H1 (cell line): ENCODE data around the gene PRDM1. TPM values are rescaled to one million over a fixed set of nuclear protein-coding genes. Genes with fewer than 3 reads are reported as not detected.

Experiments used
- CTCF ChIA-PET: fragments of 300-600 bp; sonication (Branson Sonifier 250); formaldehyde crosslinking; loops from one replicate; lab custom pipeline; 2021; ENCODE audit not compliant: partially characterized antibody; lab: Charles Lee
- POLR2A ChIA-PET: fragments of 300-600 bp; sonication (Branson Sonifier 250); formaldehyde crosslinking; loops from one replicate; lab custom pipeline; 2021; ENCODE audit warnings: inconsistent platforms; ENCODE audit not compliant: partially characterized antibody; lab: Charles Lee
- DNase-seq, 2 experiments: peaks; one replicate each; pipeline versions ENCODE4 v3.0.0 to v3.0.0-alpha.2; 2010 to 2022; ENCODE audit warnings: low spot score in 2 of 2, low read depth in 1 of 2, mixed read lengths in 1 of 2
- FAIRE-seq: peaks from 2 replicates; lab custom pipeline; 2011; peaks lifted over from hg19 to GRCh38; lab: Jason Lieb, UNC
- H2AFZ ChIP-seq: 2 replicates; pipeline ENCODE4 v1.8.1; 2012; ENCODE audit warnings: low read length, inconsistent platforms
- H2AK5ac ChIP-seq: 2 replicates; pipeline ENCODE4 v1.6.1; 2013; ENCODE audit warnings: low read depth, low read length
- H2BK120ac ChIP-seq: replicated peaks from 2 replicates; pipeline ENCODE3; 2013; ENCODE audit warnings: low read depth, low read length, inconsistent platforms
- H2BK12ac ChIP-seq: 2 replicates; pipeline ENCODE4 v1.6.1; 2013; ENCODE audit warnings: low read depth, low read length
- H2BK15ac ChIP-seq: 2 replicates; pipeline ENCODE4 v1.6.1; 2013; ENCODE audit warnings: low read length
- H2BK20ac ChIP-seq: 2 replicates; pipeline ENCODE4 v1.6.1; 2013; ENCODE audit warnings: low read length
- H2BK5ac ChIP-seq: 2 replicates; pipeline ENCODE4 v1.6.1; 2013; ENCODE audit warnings: low read depth, low read length
- H3K14ac ChIP-seq: 2 replicates; pipeline ENCODE4 v1.6.1; 2013; ENCODE audit warnings: inconsistent platforms; ENCODE audit not compliant: insufficient read length
- H3K18ac ChIP-seq: 2 replicates; pipeline ENCODE4 v1.6.1; 2013; ENCODE audit warnings: low read length; ENCODE audit errors: extremely low read depth
- H3K23ac ChIP-seq: 2 replicates; pipeline ENCODE4 v1.6.1; 2013; ENCODE audit warnings: inconsistent platforms; ENCODE audit not compliant: insufficient read length
- H3K23me2 ChIP-seq: 2 replicates; pipeline ENCODE4 v1.6.1; 2013; ENCODE audit warnings: low read depth, low read length
- H3K27ac ChIP-seq: 2 replicates; pipeline ENCODE4 v1.6.1; 2011; ENCODE audit warnings: low read depth, low read length, inconsistent platforms
- H3K27me3 ChIP-seq, 4 experiments: replicated peaks in 1 of 4; 1 replicate in 1 of 4; 2 replicates in 3 of 4; pipeline versions ENCODE4 v1.6.1 to v1.8.1; 2011 to 2013; ENCODE audit warnings: low read length in 3 of 4, mild to moderate bottlenecking in 3 of 4, inconsistent platforms in 2 of 4, mixed read lengths in 2 of 4, moderate library complexity in 1 of 4; ENCODE audit not compliant: control insufficient read depth in 3 of 4, insufficient read depth in 3 of 4; ENCODE audit errors: extremely low read depth in 1 of 4
- H3K36me3 ChIP-seq, 4 experiments: 2 replicates each; pipeline versions ENCODE4 v1.6.1 to v1.8.1; 2011 to 2013; ENCODE audit warnings: mild to moderate bottlenecking in 4 of 4, low read length in 3 of 4, moderate library complexity in 2 of 4, control low read depth in 1 of 4, inconsistent platforms in 1 of 4; ENCODE audit not compliant: insufficient read depth in 4 of 4, control insufficient read depth in 2 of 4
- H3K4ac ChIP-seq: replicated peaks from 2 replicates; pipeline ENCODE3; 2013; ENCODE audit warnings: low read length, low read depth, mixed read lengths, inconsistent platforms; ENCODE audit not compliant: insufficient read length
- H3K4me1 ChIP-seq, 4 experiments: replicated peaks in 1 of 4; 1 replicate in 1 of 4; 2 replicates in 3 of 4; pipeline versions ENCODE4 v1.6.1 to v1.8.1; 2011 to 2013; ENCODE audit warnings: low read length in 3 of 4, inconsistent platforms in 2 of 4, mixed read lengths in 1 of 4; ENCODE audit not compliant: insufficient read depth in 4 of 4, control insufficient read depth in 3 of 4
- H3K4me2 ChIP-seq, 2 experiments: 2 replicates each; pipeline versions ENCODE4 v1.6.1 to v1.8.1; 2011 to 2013; ENCODE audit warnings: low read depth in 2 of 2, low read length in 2 of 2, control low read depth in 1 of 2, inconsistent platforms in 1 of 2, mild to moderate bottlenecking in 1 of 2; ENCODE audit not compliant: insufficient read depth in 1 of 2
- H3K4me3 ChIP-seq, 4 experiments: fragments of 200-600, 300-600 bp in 1 of 4; sonication (generic), shearing (Covaris generic), sonication (Bioruptor Twin) in 1 of 4; 2 replicates each; pipeline versions ENCODE4 v1.5.1 to v1.8.1; 2011 to 2016; ENCODE audit warnings: low read length in 4 of 4, low read depth in 3 of 4, control low read depth in 2 of 4, inconsistent platforms in 2 of 4, mild to moderate bottlenecking in 2 of 4, mixed read lengths in 1 of 4, moderate library complexity in 1 of 4; ENCODE audit not compliant: insufficient read depth in 2 of 4; ENCODE audit errors: extremely low read depth in 1 of 4
- H3K56ac ChIP-seq: replicated peaks from 2 replicates; pipeline ENCODE3; 2013; ENCODE audit warnings: low read depth, mild to moderate bottlenecking, mixed read lengths, low read length, inconsistent platforms; ENCODE audit not compliant: insufficient read length
- H3K79me1 ChIP-seq: 2 replicates; pipeline ENCODE4 v1.6.1; 2013; ENCODE audit warnings: low read depth, low read length, control low read depth
- H3K79me2 ChIP-seq, 2 experiments: 2 replicates each; pipeline versions ENCODE4 v1.6.1 to v1.8.1; 2012 to 2013; ENCODE audit warnings: low read length in 2 of 2, mild to moderate bottlenecking in 2 of 2, inconsistent platforms in 1 of 2; ENCODE audit not compliant: insufficient read depth in 2 of 2, control insufficient read depth in 1 of 2
- H3K9ac ChIP-seq, 4 experiments: replicated peaks in 1 of 4; 1 replicate in 1 of 4; 2 replicates in 3 of 4; pipeline versions ENCODE4 v1.6.1 to v1.8.1; 2011 to 2013; ENCODE audit warnings: low read depth in 3 of 4, low read length in 3 of 4, control low read depth in 2 of 4, mild to moderate bottlenecking in 2 of 4, moderate library complexity in 2 of 4, inconsistent platforms in 1 of 4; ENCODE audit errors: extremely low read depth in 1 of 4
- H3K9me3 ChIP-seq, 2 experiments: 2 replicates each; pipeline versions ENCODE4 v1.6.1 to v1.8.1; 2012 to 2013; ENCODE audit warnings: mild to moderate bottlenecking in 2 of 2, moderate library complexity in 2 of 2, control low read depth in 1 of 2, inconsistent platforms in 1 of 2, low read depth in 1 of 2, low read length in 1 of 2, mixed read lengths in 1 of 2; ENCODE audit not compliant: insufficient read depth in 2 of 2
- H4K20me1 ChIP-seq, 2 experiments: replicated peaks in 1 of 2; 2 replicates each; pipeline versions ENCODE3 to v1.8.1; 2011 to 2013; ENCODE audit warnings: inconsistent platforms in 2 of 2, low read length in 2 of 2, mild to moderate bottlenecking in 1 of 2; ENCODE audit not compliant: insufficient read depth in 2 of 2, control insufficient read depth in 1 of 2
- H4K5ac ChIP-seq: 2 replicates; pipeline ENCODE4 v1.6.1; 2013; ENCODE audit warnings: low read length, low read depth, mixed read lengths, inconsistent platforms; ENCODE audit not compliant: insufficient read length
- H4K8ac ChIP-seq: 2 replicates; pipeline ENCODE4 v1.8.0; 2013; ENCODE audit warnings: mild to moderate bottlenecking, moderate library complexity, low read length, inconsistent platforms; ENCODE audit not compliant: insufficient read depth; ENCODE audit errors: extremely low read depth
- H4K91ac ChIP-seq: replicated peaks from 2 replicates; pipeline ENCODE3; 2013; ENCODE audit warnings: low read length, mixed read lengths, inconsistent platforms; ENCODE audit not compliant: insufficient read length
- CHD2 ChIP-seq: IDR thresholded peaks from 2 replicates; pipeline ENCODE4 v1.6.1; 2012; ENCODE audit warnings: low read length, improper control_type of control experiment
- EP300 ChIP-seq, 2 experiments: IDR thresholded peaks; 1 replicate in 1 of 2; 2 replicates in 1 of 2; pipeline ENCODE4 v1.6.1; 2011 to 2012; ENCODE audit warnings: low read depth in 2 of 2, low read length in 2 of 2, mild to moderate bottlenecking in 2 of 2, borderline replicate concordance in 1 of 2, inconsistent platforms in 1 of 2, moderate library complexity in 1 of 2
- HDAC6 ChIP-seq: IDR thresholded peaks from one replicate; pipeline ENCODE4 v1.7.1; 2012; ENCODE audit warnings: low read depth, mild to moderate bottlenecking, inconsistent platforms, low read length, moderate library complexity
- JUND ChIP-seq: IDR thresholded peaks from 2 replicates; pipeline ENCODE4 v1.6.1; 2011; ENCODE audit warnings: mild to moderate bottlenecking, improper control_type of control experiment, low read length
- NANOG ChIP-seq: IDR thresholded peaks from 2 replicates; pipeline ENCODE4 v1.6.1; 2011; ENCODE audit warnings: low read length, low read depth, mild to moderate bottlenecking, inconsistent platforms; ENCODE audit not compliant: insufficient read depth, poor library complexity, severe bottlenecking
- SIN3A ChIP-seq, 2 experiments: IDR thresholded peaks in 1 of 2; conservative IDR thresholded peaks in 1 of 2; 2 replicates each; pipeline ENCODE4 v1.6.1; 2011 to 2012; ENCODE audit warnings: low read length in 2 of 2, improper control_type of control experiment in 1 of 2, low read depth in 1 of 2, mild to moderate bottlenecking in 1 of 2
- SP1 ChIP-seq: IDR thresholded peaks from 2 replicates; pipeline ENCODE4 v1.6.1; 2011; ENCODE audit warnings: low read depth, low read length
- TAF7 ChIP-seq: optimal IDR thresholded peaks from 2 replicates; pipeline ENCODE3; 2011; ENCODE audit warnings: low read depth, mild to moderate bottlenecking, inconsistent platforms, low read length, moderate library complexity, borderline replicate concordance
- WGBS, 2 experiments: shearing (Covaris generic) in 1 of 2; methylation state at CpG; one replicate each; pipeline versions ENCODE4 v1.1.6 to v1.1.7; 2013 to 2015; ENCODE audit warnings: low lambda C conversion rate in 2 of 2, mixed read lengths in 2 of 2, inconsistent platforms in 1 of 2, low coverage in 1 of 2, missing lambda C conversion rate in 1 of 2; ENCODE audit not compliant: insufficient replicate concordance in 2 of 2, insufficient coverage in 1 of 2, insufficient read length in 1 of 2; ENCODE audit errors: extremely low coverage in 1 of 2, missing lambda C conversion rate in 1 of 2; 5-methylcytosine and 5-hydroxymethylcytosine counted together
- polyA plus RNA-seq, 7 experiments: library from polyadenylated mRNA; depleted of rRNA in 3 of 7; stranded (reverse) in 5 of 7; unstranded in 2 of 7; fragments of >200 nt in 5 of 7; fragments of 200-250 nt in 2 of 7; gene quantifications; 1 replicate in 5 of 7; 2 replicates in 1 of 7; 4 replicates in 1 of 7; pipeline versions ENCODE4 v1.2.1 to v1.2.3, GENCODE V29; 2011 to 2013; ENCODE audit warnings: missing spikeins in 2 of 7, mixed read lengths in 2 of 7
- total RNA-seq: library from RNA; stranded (reverse); fragmentation: NEBNext Ultra II Directional; extraction: Animal tissue kit (Norgen Biotek cat#: 25700); gene quantifications from 2 replicates; pipeline ENCODE4 v1.2.1, GENCODE V29; 2021

PRDM1 gene
- total and polyA plus RNA-seq, 2 of the 8 experiments (the other 6 are each of a cell fraction or from before 2014, with no cell fraction given), result 0.21 to 0.74 TPM

DNA sequence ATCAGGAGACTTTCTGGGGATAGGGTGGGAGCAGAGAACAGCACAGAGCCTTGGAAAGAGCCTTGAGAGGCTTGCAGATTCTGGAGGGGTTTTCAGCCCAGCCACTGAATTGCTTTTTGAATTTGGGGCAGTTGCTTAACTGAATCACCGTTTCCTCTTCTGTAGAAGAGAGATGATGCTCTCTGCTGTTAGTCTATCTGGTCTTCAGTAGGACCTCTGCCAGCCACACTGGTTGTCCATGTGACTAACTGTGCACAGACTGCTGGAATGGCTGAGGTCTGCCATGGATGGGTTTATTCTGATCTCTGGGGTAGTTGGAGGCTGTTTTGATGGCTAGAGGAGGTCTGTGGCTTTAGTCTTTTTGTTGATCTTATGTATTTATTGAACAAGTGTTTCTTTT lies 21.4 kb upstream of the PRDM1 start:
- H2BK20ac ChIP-seq, result no peak overlapping the region
- H2BK120ac ChIP-seq, result no peak overlapping the region
- H4K8ac ChIP-seq, result no peak overlapping the region
- H3K4me2 ChIP-seq, result no peak overlapping the region
- no peak overlapping the region for H2BK5ac ChIP-seq
- no peaks in the 10 kb centered on the region for H3K27me3 ChIP-seq
- no peak overlapping the region for H3K9ac ChIP-seq
- H3K79me1 ChIP-seq, result no peaks in the 10 kb centered on the region
- no peak overlapping the region; the same call in 1 of the 2 replicates for H2BK15ac ChIP-seq
- H3K9me3 ChIP-seq, result no peaks in the 10 kb centered on the region
- H4K91ac ChIP-seq, result no peak overlapping the region
- no peak overlapping the region for H3K4me3 ChIP-seq
- no peak for FAIRE-seq
- H2AK5ac ChIP-seq, result no peak overlapping the region
- POLR2A ChIA-PET, result no interaction called here
- H3K56ac ChIP-seq, result no peak overlapping the region
- no peak overlapping the region for H4K5ac ChIP-seq
- H3K79me2 ChIP-seq, result no peaks in the 10 kb centered on the region
- WGBS, 2 experiments, result 0% methylated on average over 1 of the region's 1 CpG; no CpG with 5 or more reads in 1 of the 2 experiments
- no peak overlapping the region for H3K23ac ChIP-seq
- no peak overlapping the region for H2AFZ ChIP-seq
- H2BK12ac ChIP-seq, result no peak overlapping the region
- H3K14ac ChIP-seq, result no peak overlapping the region
- no peaks in the 10 kb centered on the region for H3K4me1 ChIP-seq
- no peak for DNase-seq
- H3K36me3 ChIP-seq, result no peaks in the 10 kb centered on the region
- CTCF ChIA-PET, result interaction anchor here (1.2 to 1.3 kb wide), 2 partner anchors 16 to 18 kb away, joined by 3 read pairs; no protein-coding TSS in a partner anchor
- H4K20me1 ChIP-seq, result no peaks in the 10 kb centered on the region
- H3K18ac ChIP-seq, result no peak overlapping the region
- no peak overlapping the region for H3K27ac ChIP-seq
- no peaks in the 10 kb centered on the region for H3K23me2 ChIP-seq
- H3K4ac ChIP-seq, result no peak overlapping the region
- TF ChIP-seq EP300 (IDR thresholded peaks at IDR 0.05; ENCODE audit: borderline replicate concordance in 1 of 2, low read depth in 2 of 2, low read length in 2 of 2) (no peak), CHD2 (no peak), HDAC6 (no peak), NANOG (no peak), SP1 (no peak), JUND (no peak), SIN3A (conservative IDR thresholded peaks at IDR 0.05 in 1 of 2, IDR thresholded peaks at IDR 0.05 in 1 of 2; ENCODE audit: low read depth in 1 of 2, low read length in 2 of 2) (no peak), TAF7 (no peak)
